Suprapubic skin (tissue), 3 donors: ENCODE data around the gene ARHGAP27.

Source experiments
- CTCF ChIP-seq, 2 donors: fragments of 200-600 bp in 1 of 2; fragments of 450-650 bp in 1 of 2; sonication (generic) in 1 of 2; IDR thresholded peaks; one replicate each; pipeline ENCODE4 v1.5.1; 2016 to 2019; ENCODE audit warnings: antibody characterized with exemption in 2 of 2, mild to moderate bottlenecking in 1 of 2, moderate library complexity in 1 of 2
- POLR2A ChIP-seq, 2 donors: fragments of 450-650 bp; IDR thresholded peaks; one replicate each; pipeline ENCODE4 v1.6.1; 2017; ENCODE audit warnings: antibody characterized with exemption in 2 of 2, mild to moderate bottlenecking in 2 of 2, moderate library complexity in 2 of 2

DNA sequence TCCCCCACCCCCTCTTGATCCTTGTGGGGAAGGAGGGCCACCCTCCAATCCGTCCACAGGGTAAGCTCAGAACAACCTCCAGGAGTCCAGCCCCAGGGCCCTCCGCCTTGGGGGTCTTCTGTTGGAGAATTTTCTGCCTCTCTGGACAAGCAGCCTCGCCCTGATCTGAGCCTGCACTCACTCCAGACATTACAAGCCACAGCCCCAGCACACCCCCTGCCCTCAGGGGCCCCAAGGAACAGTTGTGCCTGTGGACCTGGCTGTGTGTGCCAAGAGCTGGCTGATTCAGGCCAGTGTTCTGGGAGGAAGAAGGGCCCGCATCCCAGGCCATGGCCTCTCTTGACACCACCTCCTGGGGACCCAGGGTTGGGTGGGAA lies 477 bp upstream of the ARHGAP27 start:
- no peak for TF ChIP-seq CTCF (IDR thresholded peaks at IDR 0.05)
- TF ChIP-seq POLR2A (IDR thresholded peaks at IDR 0.05) = no peak
